ENCODE data around the gene EMX1.

GRCh38 chr2:72973566-72974435 is 56.5 kb downstream of the EMX1 start:
- TF ChIP-seq, protein P1, sequence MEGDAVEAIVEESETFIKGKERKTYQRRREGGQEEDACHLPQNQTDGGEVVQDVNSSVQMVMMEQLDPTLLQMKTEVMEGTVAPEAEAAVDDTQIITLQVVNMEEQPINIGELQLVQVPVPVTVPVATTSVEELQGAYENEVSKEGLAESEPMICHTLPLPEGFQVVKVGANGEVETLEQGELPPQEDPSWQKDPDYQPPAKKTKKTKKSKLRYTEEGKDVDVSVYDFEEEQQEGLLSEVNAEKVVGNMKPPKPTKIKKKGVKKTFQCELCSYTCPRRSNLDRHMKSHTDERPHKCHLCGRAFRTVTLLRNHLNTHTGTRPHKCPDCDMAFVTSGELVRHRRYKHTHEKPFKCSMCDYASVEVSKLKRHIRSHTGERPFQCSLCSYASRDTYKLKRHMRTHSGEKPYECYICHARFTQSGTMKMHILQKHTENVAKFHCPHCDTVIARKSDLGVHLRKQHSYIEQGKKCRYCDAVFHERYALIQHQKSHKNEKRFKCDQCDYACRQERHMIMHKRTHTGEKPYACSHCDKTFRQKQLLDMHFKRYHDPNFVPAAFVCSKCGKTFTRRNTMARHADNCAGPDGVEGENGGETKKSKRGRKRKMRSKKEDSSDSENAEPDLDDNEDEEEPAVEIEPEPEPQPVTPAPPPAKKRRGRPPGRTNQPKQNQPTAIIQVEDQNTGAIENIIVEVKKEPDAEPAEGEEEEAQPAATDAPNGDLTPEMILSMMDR (IDR thresholded peaks at IDR 0.05; ENCODE audit: insufficient read depth, low read length): peak; percentile 89
- TF ChIP-seq, protein P2, sequence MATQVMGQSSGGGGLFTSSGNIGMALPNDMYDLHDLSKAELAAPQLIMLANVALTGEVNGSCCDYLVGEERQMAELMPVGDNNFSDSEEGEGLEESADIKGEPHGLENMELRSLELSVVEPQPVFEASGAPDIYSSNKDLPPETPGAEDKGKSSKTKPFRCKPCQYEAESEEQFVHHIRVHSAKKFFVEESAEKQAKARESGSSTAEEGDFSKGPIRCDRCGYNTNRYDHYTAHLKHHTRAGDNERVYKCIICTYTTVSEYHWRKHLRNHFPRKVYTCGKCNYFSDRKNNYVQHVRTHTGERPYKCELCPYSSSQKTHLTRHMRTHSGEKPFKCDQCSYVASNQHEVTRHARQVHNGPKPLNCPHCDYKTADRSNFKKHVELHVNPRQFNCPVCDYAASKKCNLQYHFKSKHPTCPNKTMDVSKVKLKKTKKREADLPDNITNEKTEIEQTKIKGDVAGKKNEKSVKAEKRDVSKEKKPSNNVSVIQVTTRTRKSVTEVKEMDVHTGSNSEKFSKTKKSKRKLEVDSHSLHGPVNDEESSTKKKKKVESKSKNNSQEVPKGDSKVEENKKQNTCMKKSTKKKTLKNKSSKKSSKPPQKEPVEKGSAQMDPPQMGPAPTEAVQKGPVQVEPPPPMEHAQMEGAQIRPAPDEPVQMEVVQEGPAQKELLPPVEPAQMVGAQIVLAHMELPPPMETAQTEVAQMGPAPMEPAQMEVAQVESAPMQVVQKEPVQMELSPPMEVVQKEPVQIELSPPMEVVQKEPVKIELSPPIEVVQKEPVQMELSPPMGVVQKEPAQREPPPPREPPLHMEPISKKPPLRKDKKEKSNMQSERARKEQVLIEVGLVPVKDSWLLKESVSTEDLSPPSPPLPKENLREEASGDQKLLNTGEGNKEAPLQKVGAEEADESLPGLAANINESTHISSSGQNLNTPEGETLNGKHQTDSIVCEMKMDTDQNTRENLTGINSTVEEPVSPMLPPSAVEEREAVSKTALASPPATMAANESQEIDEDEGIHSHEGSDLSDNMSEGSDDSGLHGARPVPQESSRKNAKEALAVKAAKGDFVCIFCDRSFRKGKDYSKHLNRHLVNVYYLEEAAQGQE (IDR thresholded peaks at IDR 0.05; ENCODE audit: insufficient replicate concordance, low read depth): no peak
- TF ChIP-seq POLR2AphosphoS5 (IDR thresholded peaks at IDR 0.05; ENCODE audit: low read depth) (no peak), GABPA (IDR thresholded peaks at IDR 0.05; ENCODE audit: low read depth) (no peak)
